Suprapubic skin (tissue), 3 donors: ENCODE measurements around the gene PCK2.

Source experiments
- CTCF ChIP-seq, 2 donors: fragments of 200-600 bp in 1 of 2; fragments of 450-650 bp in 1 of 2; sonication (generic) in 1 of 2; IDR thresholded peaks; one replicate each; pipeline ENCODE4 v1.5.1; 2016 to 2019; ENCODE audit warnings: antibody characterized with exemption in 2 of 2, mild to moderate bottlenecking in 1 of 2, moderate library complexity in 1 of 2
- POLR2A ChIP-seq, 2 donors: fragments of 450-650 bp; IDR thresholded peaks; one replicate each; pipeline ENCODE4 v1.6.1; 2017; ENCODE audit warnings: antibody characterized with exemption in 2 of 2, mild to moderate bottlenecking in 2 of 2, moderate library complexity in 2 of 2

GRCh38 chr14:24095271-24096068 is 1.4 kb downstream of the PCK2 start:
- no peak for TF ChIP-seq CTCF (IDR thresholded peaks at IDR 0.05)
- TF ChIP-seq POLR2A (IDR thresholded peaks at IDR 0.05): no peak
